HG02885 (cell line): ENCODE data around the gene ARMC9.
"Not testable (repeated sequence)": the region's sequence is repeated elsewhere in the genome, so short reads cannot be mapped to it uniquely, and the experiment has no call there.

ENCODE experiments used
- ATAC-seq: cut with Tn5 transposase; IDR thresholded peaks from one replicate; pipeline ENCODE4 v1.9.1; 2021; ENCODE audit warnings: mild to moderate bottlenecking; ENCODE audit not compliant: unreplicated experiment, poor library complexity

Gene ARMC9

GRCh38 chr2:231375994-231376615 lies 177.7 kb downstream of the ARMC9 start:
- ATAC-seq, result not testable (repeated sequence)

- ATAC-seq, result no peak
Observed at GRCh38 chr2:231376857-231377256, 178.4 kb downstream of the ARMC9 start.

- ATAC-seq, result no peak
Observed at GRCh38 chr2:231378026-231378722, 179.7 kb downstream of the ARMC9 start.

- ATAC-seq, result no peak
Observed at GRCh38 chr2:231379266-231380215, 181.1 kb downstream of the ARMC9 start.

- ATAC-seq, result no peak
Observed at GRCh38 chr2:231380307-231380706, 181.9 kb downstream of the ARMC9 start.

- ATAC-seq, result no peak
Observed at GRCh38 chr2:231380991-231381847, 182.8 kb downstream of the ARMC9 start.

- no peak for ATAC-seq
Observed at GRCh38 chr2:231382116-231382515, 183.7 kb downstream of the ARMC9 start.

- ATAC-seq, result no peak
Observed at GRCh38 chr2:231383416-231384108, 185.1 kb downstream of the ARMC9 start.

- no peak for ATAC-seq
Observed at GRCh38 chr2:231384109-231384435, 185.6 kb downstream of the ARMC9 start.

- no peak for ATAC-seq
Observed at GRCh38 chr2:231384970-231385369, 186.5 kb downstream of the ARMC9 start.

- ATAC-seq, result no peak
Observed at GRCh38 chr2:231385429-231385828, 187.0 kb downstream of the ARMC9 start.

- ATAC-seq, result no peak
Observed at GRCh38 chr2:231386446-231386845, 188.0 kb downstream of the ARMC9 start.

- ATAC-seq, result no peak
Observed at GRCh38 chr2:231387904-231388724, 189.7 kb downstream of the ARMC9 start.

- no peak for ATAC-seq
Observed at GRCh38 chr2:231388725-231389346, 190.4 kb downstream of the ARMC9 start.

GRCh38 chr2:231390667-231391066 lies 192.2 kb downstream of the ARMC9 start:
- ATAC-seq, result no peak

- ATAC-seq, result no peak
Observed at GRCh38 chr2:231391981-231392380, 193.6 kb downstream of the ARMC9 start.

GRCh38 chr2:231392431-231393148 lies 194.2 kb downstream of the ARMC9 start:
- ATAC-seq, result no peak
